ENCODE results near the gene WNK2.

GRCh38 chr9:93278144-93278543 lies 94.2 kb downstream of the WNK2 start:
- TF ChIP-seq, protein P1, sequence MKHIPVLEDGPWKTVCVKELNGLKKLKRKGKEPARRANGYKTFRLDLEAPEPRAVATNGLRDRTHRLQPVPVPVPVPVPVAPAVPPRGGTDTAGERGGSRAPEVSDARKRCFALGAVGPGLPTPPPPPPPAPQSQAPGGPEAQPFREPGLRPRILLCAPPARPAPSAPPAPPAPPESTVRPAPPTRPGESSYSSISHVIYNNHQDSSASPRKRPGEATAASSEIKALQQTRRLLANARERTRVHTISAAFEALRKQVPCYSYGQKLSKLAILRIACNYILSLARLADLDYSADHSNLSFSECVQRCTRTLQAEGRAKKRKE (CRISPR knock-in tag; IDR thresholded peaks at IDR 0.05; ENCODE audit: low read depth): no peak
- TF ChIP-seq CBX2 (IDR thresholded peaks at IDR 0.05; ENCODE audit: borderline replicate concordance, low read depth) (no peak), CEBPB (IDR thresholded peaks at IDR 0.05) (no peak), RCOR1 (IDR thresholded peaks at IDR 0.05; ENCODE audit: low read depth, low read length) (no peak), REST (IDR thresholded peaks at IDR 0.05) (no peak), JUN (IDR thresholded peaks at IDR 0.05) (no peak), CTCF (IDR thresholded peaks at IDR 0.05) (no peak), NFE2L2 (conservative IDR thresholded peaks at IDR 0.05; ENCODE audit: low read length) (no peak), SREBF2 (IDR thresholded peaks at IDR 0.05) (no peak)
- TF ChIP-seq, protein P2, sequence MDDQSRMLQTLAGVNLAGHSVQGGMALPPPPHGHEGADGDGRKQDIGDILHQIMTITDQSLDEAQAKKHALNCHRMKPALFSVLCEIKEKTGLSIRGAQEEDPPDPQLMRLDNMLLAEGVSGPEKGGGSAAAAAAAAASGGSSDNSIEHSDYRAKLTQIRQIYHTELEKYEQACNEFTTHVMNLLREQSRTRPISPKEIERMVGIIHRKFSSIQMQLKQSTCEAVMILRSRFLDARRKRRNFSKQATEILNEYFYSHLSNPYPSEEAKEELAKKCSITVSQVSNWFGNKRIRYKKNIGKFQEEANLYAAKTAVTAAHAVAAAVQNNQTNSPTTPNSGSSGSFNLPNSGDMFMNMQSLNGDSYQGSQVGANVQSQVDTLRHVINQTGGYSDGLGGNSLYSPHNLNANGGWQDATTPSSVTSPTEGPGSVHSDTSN (IDR thresholded peaks at IDR 0.05): no peak
